Astrocyte of the cerebellum (primary cell): ENCODE results near the gene TNFAIP6.
"Not testable (repeated sequence)": the region's sequence is repeated elsewhere in the genome, so short reads cannot be mapped to it uniquely, and the experiment has no call there.

Source experiments
- DNase-seq: peaks from one replicate; pipeline ENCODE4 v3.0.0-alpha.2; 2011; ENCODE audit warnings: low read depth
- H3K4me3 ChIP-seq: 2 replicates; pipeline ENCODE4 v1.5.1; 2011; ENCODE audit warnings: mild to moderate bottlenecking, low read depth, low read length, moderate library complexity
- CTCF ChIP-seq: IDR thresholded peaks from 2 replicates; pipeline ENCODE4 v1.5.1; 2012; ENCODE audit warnings: low read length, low read depth, moderate library complexity, mild to moderate bottlenecking; ENCODE audit errors: missing control alignments
- in situ Hi-C: cut with HindIII; loops from 2 replicates; pipeline ENCODE4 v1.10.0; 2017; ENCODE audit warnings: low sequenced_read_pairs

TNFAIP6 gene

GRCh38 chr2:151357359-151357758 is at the start of gene TNFAIP6:
Gene TNFAIP6 (plus strand): TSS chr2:151357592. CDS start chr2:151357667, 75 bp downstream.
- in situ Hi-C loops, result no loop called here
- peak; percentile 62 for DNase-seq
- no peak for TF ChIP-seq CTCF
- no peak within 1 kb of the TSS for H3K4me3 ChIP-seq

- in situ Hi-C loops, H3K4me3 ChIP-seq, DNase-seq: not testable (repeated sequence)
These were observed 47.1 kb upstream of the TNFAIP6 start for GRCh38 chr2:151310313-151310712.

- H3K4me3 ChIP-seq, DNase-seq, in situ Hi-C loops: not testable (repeated sequence)
These were observed 45.0 kb upstream of the TNFAIP6 start for GRCh38 chr2:151312440-151312839.

GRCh38 chr2:151315381-151315903 is 42.0 kb upstream of the TNFAIP6 start:
- no peak for DNase-seq

GRCh38 chr2:151325581-151326095 is 31.8 kb upstream of the TNFAIP6 start:
- no peak overlapping the region for H3K4me3 ChIP-seq
- no peak for TF ChIP-seq CTCF
- DNase-seq, result no peak
- in situ Hi-C loops, result no loop called here

More at GRCh38 chr2:151315381-151315903, 42.0 kb upstream of the TNFAIP6 start:
- no peak overlapping the region for H3K4me3 ChIP-seq
- no peak for TF ChIP-seq CTCF
- in situ Hi-C loops, result no loop called here

GRCh38 chr2:151326554-151326953 is 30.8 kb upstream of the TNFAIP6 start:
- DNase-seq, result no peak
- TF ChIP-seq CTCF, result no peak
- H3K4me3 ChIP-seq, result no peak overlapping the region
- in situ Hi-C loops, result no loop called here

- no peak overlapping the region for H3K4me3 ChIP-seq
- TF ChIP-seq CTCF, result no peak
- in situ Hi-C loops, result no loop called here
- no peak for DNase-seq
These were observed 27.4 kb upstream of the TNFAIP6 start for GRCh38 chr2:151329998-151330397.

- DNase-seq, result no peak
- in situ Hi-C loops, result no loop called here
- H3K4me3 ChIP-seq, result no peak overlapping the region
- no peak for TF ChIP-seq CTCF
These were observed 24.3 kb upstream of the TNFAIP6 start for GRCh38 chr2:151333083-151333482.
